Measurements from ENCODE around the gene USHBP1. TPM values are rescaled to one million over a fixed set of nuclear protein-coding genes. Genes with fewer than 3 reads are reported as not detected.

Gene USHBP1
- total RNA-seq, result 9.8 TPM

DNA sequence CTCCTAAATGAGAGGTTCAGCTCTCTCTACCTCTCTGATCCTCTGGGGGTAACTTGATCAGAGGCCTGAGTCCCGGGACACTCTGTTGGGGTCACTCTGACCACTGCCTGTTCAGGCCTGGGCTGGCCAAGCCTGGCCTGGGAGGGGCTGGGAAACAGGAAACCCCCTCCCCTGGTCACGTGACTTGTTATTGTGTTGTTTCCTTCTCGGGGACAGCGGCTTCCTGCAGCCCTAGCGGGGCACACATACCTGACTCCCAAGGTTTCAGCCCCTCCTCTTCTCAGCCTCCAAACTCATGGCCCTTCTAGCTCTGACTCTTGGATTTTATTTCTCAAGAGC is at the start of gene USHBP1:
TSS of gene USHBP1 (minus strand) at position 105 of the 339 bp plus-strand sequence. CDS start 446 bp downstream, outside the sequence.

GRCh38 chr19:17309198-17309964 is 44.8 kb upstream of the USHBP1 start, which contains the start of gene DDA1:
DDA1 (plus strand) TSS chr19:17309563; CDS start chr19:17309655, 92 bp downstream.

DNA sequence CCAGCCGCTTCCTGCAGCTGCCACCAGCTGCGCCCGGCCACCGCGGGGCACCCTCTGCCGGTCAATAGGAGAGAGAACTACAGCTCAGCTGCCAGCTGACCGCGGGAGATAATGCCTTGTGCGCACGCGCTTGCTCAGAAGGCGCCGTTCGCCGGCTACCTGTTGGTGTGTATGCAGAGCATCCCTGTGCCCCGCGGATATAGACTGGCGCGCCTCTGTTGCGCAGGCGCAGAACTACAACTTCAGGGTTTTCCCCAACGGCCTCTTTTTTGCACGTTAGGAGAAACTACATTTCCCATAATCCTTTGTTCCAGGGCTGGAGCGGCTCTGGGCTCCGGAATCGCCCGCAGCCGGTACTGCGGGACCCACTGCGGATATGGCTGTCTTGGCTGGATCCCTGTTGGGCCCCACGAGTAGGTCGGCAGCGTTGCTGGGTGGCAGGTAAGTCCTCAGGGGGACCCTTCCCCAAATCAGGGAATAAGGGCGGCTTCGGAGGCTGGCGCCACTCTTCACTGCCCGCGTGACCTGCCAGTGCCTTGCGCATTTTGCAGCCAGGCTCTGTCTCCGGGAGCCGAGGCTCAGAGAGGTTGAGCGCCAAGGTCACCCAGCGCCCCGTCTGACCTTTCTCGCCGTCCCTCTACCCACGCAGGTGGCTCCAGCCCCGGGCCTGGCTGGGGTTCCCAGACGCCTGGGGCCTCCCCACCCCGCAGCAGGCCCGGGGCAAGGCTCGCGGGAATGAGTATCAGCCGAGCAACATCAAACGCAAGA is 41.2 kb upstream of the USHBP1 start, which contains the start of gene MRPL34:
TSS of gene MRPL34 (plus strand) at position 356 of the 768 bp plus-strand sequence. CDS start at position 377, 21 bp downstream.

DNA sequence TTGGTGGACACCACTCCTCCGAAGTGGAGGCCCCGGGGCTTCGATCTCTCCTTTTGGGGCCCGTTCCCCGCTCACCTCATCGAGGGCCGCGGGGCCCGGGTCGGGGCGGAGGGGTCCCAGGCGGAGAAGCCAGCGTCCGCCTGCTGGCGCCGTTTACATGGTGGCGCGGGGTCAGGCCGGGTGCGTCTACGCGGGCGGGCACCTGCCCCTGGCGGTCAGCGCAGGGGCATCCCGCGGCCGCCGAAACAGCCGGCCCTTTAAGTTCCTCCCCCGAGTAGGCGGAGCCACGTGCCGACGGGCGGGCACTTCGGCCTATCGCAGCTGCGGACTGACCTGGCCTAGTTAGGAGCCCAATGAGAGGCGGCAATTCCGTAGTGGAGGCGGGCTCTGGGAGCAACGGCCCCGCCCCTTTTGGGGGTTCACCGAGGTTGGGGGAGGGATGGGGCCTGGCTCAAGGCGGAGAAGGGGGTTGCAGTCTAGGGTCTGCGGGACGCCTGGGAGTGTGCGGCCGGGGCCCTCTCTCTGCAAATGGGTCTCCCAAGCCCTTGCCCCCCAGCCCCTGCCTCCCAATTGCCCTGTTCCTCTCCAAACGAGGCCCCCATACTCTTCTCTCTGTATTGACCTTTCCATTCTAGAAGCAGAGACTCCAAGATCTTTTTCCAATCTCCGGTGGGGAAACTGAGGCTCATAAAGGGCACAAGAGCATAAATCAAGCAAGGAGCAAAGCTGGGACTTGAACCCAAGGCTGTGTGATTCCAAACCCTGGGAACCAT is 38.8 kb upstream of the USHBP1 start, which contains the start of gene ABHD8:
TSS of gene ABHD8 (minus strand) at position 259 of the 773 bp plus-strand sequence. CDS start 1,809 bp downstream, outside the sequence.

DNA sequence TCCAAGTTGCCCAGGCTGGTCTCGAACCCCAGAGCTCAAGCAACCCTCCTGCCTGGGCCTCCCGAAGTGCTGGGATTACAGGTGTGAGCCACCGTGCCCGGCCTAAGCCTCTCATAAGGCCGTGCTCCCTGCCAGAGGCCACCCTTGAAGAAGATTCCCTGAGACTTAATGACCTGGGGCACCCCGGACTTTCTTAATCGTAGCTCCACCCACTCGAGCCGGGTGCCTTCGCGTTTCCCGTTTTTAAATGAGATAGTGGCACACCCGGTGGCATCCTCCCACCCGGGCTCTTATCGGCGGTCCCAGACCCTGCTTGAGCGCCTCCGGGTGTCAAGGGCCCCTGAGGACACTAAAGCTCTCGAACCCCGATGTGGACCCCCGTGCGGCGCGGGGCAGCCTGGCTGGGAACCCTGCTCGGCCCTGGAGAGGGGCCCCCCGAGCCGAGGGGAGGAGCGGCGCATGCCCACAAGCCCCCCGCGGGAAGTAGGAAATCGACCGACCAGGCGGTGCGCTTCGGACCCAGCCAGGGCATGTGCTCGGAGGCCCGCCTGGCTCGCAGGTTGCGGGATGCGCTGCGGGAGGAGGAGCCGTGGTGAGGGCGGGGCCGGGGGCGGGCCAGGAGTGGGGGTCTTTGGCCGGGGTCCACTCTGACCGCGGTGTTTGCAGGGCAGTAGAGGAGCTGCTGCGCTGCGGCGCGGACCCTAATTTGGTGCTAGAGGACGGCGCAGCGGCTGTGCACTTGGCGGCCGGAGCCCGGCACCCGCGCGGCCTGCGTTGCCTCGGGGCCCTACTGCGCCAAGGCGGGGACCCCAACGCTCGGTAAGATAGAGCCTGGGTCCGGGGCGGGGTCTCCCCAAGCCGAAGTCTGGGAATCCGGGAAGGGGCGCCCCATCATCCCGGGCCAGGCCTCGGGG is 17.1 kb upstream of the USHBP1 start, which contains the start of gene ANKLE1:
TSS of gene ANKLE1 (plus strand) at position 511 of the 914 bp plus-strand sequence. CDS start at position 531, 20 bp downstream.

DNA sequence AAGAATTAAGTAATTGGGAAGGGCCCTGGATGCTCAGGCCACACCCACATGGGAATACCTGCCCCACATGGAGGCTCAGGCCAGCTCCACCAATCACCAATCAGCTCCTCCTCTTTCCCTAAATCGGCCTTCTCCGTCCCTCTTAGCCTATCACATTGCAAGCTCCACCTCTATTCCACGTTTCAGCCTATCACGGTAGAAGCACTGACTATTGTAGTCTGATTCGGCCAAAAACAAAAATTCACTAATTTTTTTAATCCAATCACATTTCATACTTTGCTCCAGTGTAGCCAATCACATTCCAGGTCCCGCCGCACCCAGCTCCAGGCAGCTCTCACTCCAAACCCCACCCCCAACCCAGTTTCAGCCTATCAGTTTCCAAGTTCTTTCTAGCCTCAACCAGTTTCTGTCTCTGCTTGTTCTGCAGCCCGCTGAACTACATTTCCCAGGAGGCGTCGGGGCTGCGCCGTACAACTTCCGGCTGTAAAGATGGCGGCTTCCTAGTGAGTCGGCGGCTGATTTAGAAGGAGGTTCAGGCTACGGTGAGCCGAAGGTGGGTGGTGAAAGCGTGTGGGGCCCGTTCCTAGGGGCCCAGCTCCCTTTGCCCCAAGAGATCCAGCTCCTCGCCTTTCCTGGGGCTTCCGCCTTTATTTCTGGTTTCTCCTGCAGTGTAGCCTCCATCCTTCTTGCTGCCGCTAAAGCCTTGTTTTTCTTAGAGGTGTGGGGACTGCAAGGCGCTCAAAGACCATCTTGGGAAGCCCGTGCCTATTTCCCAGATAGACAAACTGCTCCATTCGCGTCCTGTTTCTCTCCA is 2.6 kb upstream of the USHBP1 start, which contains the start of gene BABAM1:
TSS of gene BABAM1 (plus strand) at position 469 of the 814 bp plus-strand sequence. CDS start 1,364 bp downstream, outside the sequence.

DNA sequence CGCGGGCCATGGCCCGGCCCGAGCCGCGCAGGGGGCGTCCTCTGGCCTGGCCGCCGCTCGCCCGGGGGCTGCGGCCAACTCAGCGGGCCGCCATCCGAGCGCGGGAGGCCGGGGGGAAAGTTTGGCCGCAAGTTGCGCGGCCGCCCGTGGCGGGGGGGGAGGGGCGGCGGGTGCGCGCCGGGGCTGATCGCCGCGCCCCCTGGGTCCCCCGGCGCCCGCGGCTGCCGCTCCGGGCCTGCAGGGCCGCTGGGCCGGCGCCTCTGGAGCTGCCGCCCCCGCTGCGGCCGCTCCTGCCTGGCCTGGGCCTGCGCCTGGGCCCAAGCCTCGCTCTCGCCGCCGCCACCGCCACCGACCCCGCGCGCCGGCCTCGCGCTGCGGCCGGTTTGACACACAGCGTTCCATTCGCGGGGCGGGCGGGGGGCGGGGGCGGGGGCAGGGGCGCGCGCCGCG is 19.0 kb downstream of the USHBP1 start, which contains the start of gene NR2F6:
TSS of gene NR2F6 (minus strand) at position 385 of the 450 bp plus-strand sequence. CDS start 699 bp downstream, outside the sequence.

GRCh38 chr19:17226002-17226933 is 38.3 kb downstream of the USHBP1 start, which contains the start of gene OCEL1:
OCEL1 (plus strand) TSS chr19:17226226; CDS start chr19:17226248, 22 bp downstream.

DNA sequence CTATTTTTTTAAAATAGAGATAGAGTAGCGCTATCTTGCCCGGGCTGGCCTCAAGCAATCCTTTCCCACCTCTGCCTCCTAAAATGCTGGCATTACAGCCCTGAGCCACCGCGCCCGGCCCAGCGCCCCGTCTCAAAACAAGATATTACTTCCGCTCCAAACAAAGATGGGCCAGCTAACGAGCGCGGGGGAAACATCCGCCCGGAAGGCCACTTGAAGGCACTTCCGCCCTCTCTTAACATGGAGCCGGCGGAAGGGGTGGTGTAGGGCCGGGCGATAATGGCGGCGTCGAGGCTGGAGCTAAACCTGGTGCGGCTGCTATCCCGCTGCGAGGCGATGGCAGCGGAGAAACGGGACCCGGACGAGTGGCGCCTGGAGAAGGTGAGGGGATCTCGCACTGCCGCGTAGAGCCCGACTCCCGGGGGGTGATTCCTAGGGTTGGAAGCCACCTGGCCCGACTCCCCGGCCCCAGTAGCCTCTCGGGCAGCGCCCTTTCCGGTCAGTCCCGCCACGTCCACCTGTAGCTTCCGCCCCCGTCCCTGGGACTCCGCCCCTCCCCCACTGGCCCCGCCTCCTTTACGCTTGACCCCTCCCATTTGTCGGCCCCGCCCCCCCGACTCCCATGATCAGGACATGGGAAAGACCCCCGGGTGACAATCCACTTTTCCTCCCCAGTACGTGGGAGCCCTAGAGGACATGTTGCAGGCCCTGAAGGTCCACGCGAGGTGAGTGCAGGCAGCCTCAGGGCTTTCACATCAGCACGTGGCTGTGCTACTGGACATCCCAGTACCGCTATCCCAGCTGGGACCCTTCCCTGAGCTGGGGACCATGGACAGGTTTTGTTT is 49.2 kb downstream of the USHBP1 start, which contains the start of gene USE1:
TSS of gene USE1 (plus strand) at position 231 of the 845 bp plus-strand sequence. CDS start at position 280, 49 bp downstream.

Other genes with a start within 250 kb of the USHBP1 start
- gene CPAMD8, start 237.9 kb downstream of the USHBP1 start, total RNA-seq, result 40.6 TPM
- 4.5 TPM for gene HAUS8, start 189.3 kb downstream of the USHBP1 start, total RNA-seq
- 46.1 TPM for gene MYO9B, start 189.0 kb downstream of the USHBP1 start, total RNA-seq
- 18.3 TPM for gene USE1, start 49.4 kb downstream of the USHBP1 start, total RNA-seq
- 11.0 TPM for gene OCEL1, start 38.5 kb downstream of the USHBP1 start, total RNA-seq
- gene NR2F6, start 18.8 kb downstream of the USHBP1 start, total RNA-seq, result 53.7 TPM
- 60.1 TPM for gene BABAM1, start 2.7 kb upstream of the USHBP1 start, total RNA-seq
- 2.6 TPM for gene ANKLE1, start 17.2 kb upstream of the USHBP1 start, total RNA-seq
- gene ABHD8, start 38.7 kb upstream of the USHBP1 start, total RNA-seq, result 18.3 TPM
- gene MRPL34, start 41.1 kb upstream of the USHBP1 start, total RNA-seq, result 42.7 TPM
- 19.2 TPM for gene DDA1, start 44.8 kb upstream of the USHBP1 start, total RNA-seq
- gene ANO8, start 70.1 kb upstream of the USHBP1 start, total RNA-seq, result 12.3 TPM
- 36.7 TPM for gene GTPBP3, start 72.8 kb upstream of the USHBP1 start, total RNA-seq
- 157 TPM for gene PLVAP, start 112.6 kb upstream of the USHBP1 start, total RNA-seq
- 0.41 TPM for gene CCDC194, start 129.5 kb upstream of the USHBP1 start, total RNA-seq
- 64.1 TPM for gene BST2, start 140.9 kb upstream of the USHBP1 start, total RNA-seq
- 69.9 TPM for gene MVB12A, start 155.3 kb upstream of the USHBP1 start, total RNA-seq
- 1.5 TPM for gene TMEM221, start 183.9 kb upstream of the USHBP1 start, total RNA-seq
- not detected for gene NXNL1, start 196.2 kb upstream of the USHBP1 start, total RNA-seq
- gene SLC27A1, start 205.8 kb upstream of the USHBP1 start, total RNA-seq, result 32.3 TPM
- 63.8 TPM for gene PGLS, start 246.9 kb upstream of the USHBP1 start, total RNA-seq